HL-60 (cell line): ENCODE results near the gene MAP6.
"Not testable (repeated sequence)": the region's sequence is repeated elsewhere in the genome, so short reads cannot be mapped to it uniquely, and the experiment has no call there.

ENCODE experiments used
- DNase-seq, 2 experiments: peaks; one replicate each; pipeline ENCODE4 v3.0.0-alpha.2; 2010 to 2020; ENCODE audit warnings: low read depth in 1 of 2, low spot score in 1 of 2
- H3K27ac ChIP-seq: fragments of 250-450 bp; sonication (Bioruptor Pico); replicated peaks from 2 replicates; pipeline ENCODE4 v1.5.1; 2020; ENCODE audit warnings: mild to moderate bottlenecking, moderate library complexity
- H3K27me3 ChIP-seq: fragments of 250-450 bp; sonication (Bioruptor Pico); 2 replicates; pipeline ENCODE4 v1.5.1; 2021; ENCODE audit warnings: mild to moderate bottlenecking, moderate library complexity; ENCODE audit not compliant: insufficient read depth, poor library complexity, severe bottlenecking
- H3K4me3 ChIP-seq: replicated peaks from 2 replicates; pipeline ENCODE4 v1.5.1; 2011; ENCODE audit warnings: mild to moderate bottlenecking, control low read depth, low read length; ENCODE audit not compliant: insufficient read depth
- CTCF ChIP-seq: IDR thresholded peaks from one replicate; pipeline ENCODE4 v1.5.1; 2011; ENCODE audit warnings: low read length, control low read depth, inconsistent platforms; ENCODE audit not compliant: insufficient read depth
- GABPA ChIP-seq: IDR thresholded peaks from 2 replicates; pipeline ENCODE4 v1.6.1; 2012; ENCODE audit warnings: low read depth
- POLR2AphosphoS5 ChIP-seq: IDR thresholded peaks from 2 replicates; pipeline ENCODE4 v1.6.1; 2012; ENCODE audit warnings: low read depth
- SPI1 ChIP-seq: IDR thresholded peaks from 2 replicates; pipeline ENCODE4 v1.6.1; 2012; ENCODE audit warnings: low read depth, mild to moderate bottlenecking, borderline replicate concordance
- TF ChIP-seq, protein P1 (sequence below): IDR thresholded peaks from 2 replicates; pipeline ENCODE4 v1.6.1; 2012; ENCODE audit warnings: low read depth; ENCODE audit not compliant: insufficient replicate concordance

Gene MAP6

GRCh38 chr11:75689863-75690609 is 21.2 kb upstream of the MAP6 start:
- Histone ChIP-seq H3K27me3 (peaks cover 3% of the 10 kb centered on the region), H3K27ac (no peak overlapping the region), H3K4me3 (no peak overlapping the region)
- no peak for DNase-seq
- TF ChIP-seq POLR2AphosphoS5, result no peak

GRCh38 chr11:75683856-75684255 is 15.0 kb upstream of the MAP6 start:
- peak; percentile 62; the same call in 1 of the 2 replicates for TF ChIP-seq SPI1
- not testable (repeated sequence) for H3K4me3 ChIP-seq, DNase-seq, H3K27me3 ChIP-seq, H3K27ac ChIP-seq

- no peak for TF ChIP-seq POLR2AphosphoS5
- TF ChIP-seq, protein P1, sequence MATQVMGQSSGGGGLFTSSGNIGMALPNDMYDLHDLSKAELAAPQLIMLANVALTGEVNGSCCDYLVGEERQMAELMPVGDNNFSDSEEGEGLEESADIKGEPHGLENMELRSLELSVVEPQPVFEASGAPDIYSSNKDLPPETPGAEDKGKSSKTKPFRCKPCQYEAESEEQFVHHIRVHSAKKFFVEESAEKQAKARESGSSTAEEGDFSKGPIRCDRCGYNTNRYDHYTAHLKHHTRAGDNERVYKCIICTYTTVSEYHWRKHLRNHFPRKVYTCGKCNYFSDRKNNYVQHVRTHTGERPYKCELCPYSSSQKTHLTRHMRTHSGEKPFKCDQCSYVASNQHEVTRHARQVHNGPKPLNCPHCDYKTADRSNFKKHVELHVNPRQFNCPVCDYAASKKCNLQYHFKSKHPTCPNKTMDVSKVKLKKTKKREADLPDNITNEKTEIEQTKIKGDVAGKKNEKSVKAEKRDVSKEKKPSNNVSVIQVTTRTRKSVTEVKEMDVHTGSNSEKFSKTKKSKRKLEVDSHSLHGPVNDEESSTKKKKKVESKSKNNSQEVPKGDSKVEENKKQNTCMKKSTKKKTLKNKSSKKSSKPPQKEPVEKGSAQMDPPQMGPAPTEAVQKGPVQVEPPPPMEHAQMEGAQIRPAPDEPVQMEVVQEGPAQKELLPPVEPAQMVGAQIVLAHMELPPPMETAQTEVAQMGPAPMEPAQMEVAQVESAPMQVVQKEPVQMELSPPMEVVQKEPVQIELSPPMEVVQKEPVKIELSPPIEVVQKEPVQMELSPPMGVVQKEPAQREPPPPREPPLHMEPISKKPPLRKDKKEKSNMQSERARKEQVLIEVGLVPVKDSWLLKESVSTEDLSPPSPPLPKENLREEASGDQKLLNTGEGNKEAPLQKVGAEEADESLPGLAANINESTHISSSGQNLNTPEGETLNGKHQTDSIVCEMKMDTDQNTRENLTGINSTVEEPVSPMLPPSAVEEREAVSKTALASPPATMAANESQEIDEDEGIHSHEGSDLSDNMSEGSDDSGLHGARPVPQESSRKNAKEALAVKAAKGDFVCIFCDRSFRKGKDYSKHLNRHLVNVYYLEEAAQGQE, result no peak
- TF ChIP-seq SPI1, result no peak
- no peak for TF ChIP-seq CTCF
- Histone ChIP-seq H3K4me3 (no peak overlapping the region), H3K27ac (no peak overlapping the region), H3K27me3 (peaks cover 9% of the 10 kb centered on the region)
- no peak for DNase-seq
These were observed 10.7 kb upstream of the MAP6 start for GRCh38 chr11:75679566-75679965.

GRCh38 chr11:75678620-75679259 is 9.9 kb upstream of the MAP6 start:
- DNase-seq, result no peak
- H3K27me3 ChIP-seq, result peaks cover 5% of the 10 kb centered on the region
- TF ChIP-seq GABPA (no peak), CTCF (no peak), POLR2AphosphoS5 (no peak), SPI1 (no peak)
- TF ChIP-seq, protein P1, result no peak

GRCh38 chr11:75677909-75678308 is 9.1 kb upstream of the MAP6 start:
- Histone ChIP-seq H3K27ac (no peak overlapping the region), H3K4me3 (no peak overlapping the region), H3K27me3 (peaks cover 3% of the 10 kb centered on the region)
- TF ChIP-seq POLR2AphosphoS5, result no peak
- TF ChIP-seq GABPA, result no peak
- TF ChIP-seq CTCF, result no peak
- TF ChIP-seq, protein P1, result no peak
- TF ChIP-seq SPI1, result no peak
- DNase-seq, result no peak

More at GRCh38 chr11:75678620-75679259, 9.9 kb upstream of the MAP6 start:
- H3K27ac ChIP-seq, result no peak overlapping the region
- H3K4me3 ChIP-seq, result no peak overlapping the region
